ENCODE measurements around the gene MROH7. TPM values are rescaled to one million over a fixed set of nuclear protein-coding genes. Genes with fewer than 3 reads are reported as not detected.

Gene MROH7
- total RNA-seq, 4 donors from 2014 or later, result 0.57 to 2.2 (median 1.7) TPM

DNA sequence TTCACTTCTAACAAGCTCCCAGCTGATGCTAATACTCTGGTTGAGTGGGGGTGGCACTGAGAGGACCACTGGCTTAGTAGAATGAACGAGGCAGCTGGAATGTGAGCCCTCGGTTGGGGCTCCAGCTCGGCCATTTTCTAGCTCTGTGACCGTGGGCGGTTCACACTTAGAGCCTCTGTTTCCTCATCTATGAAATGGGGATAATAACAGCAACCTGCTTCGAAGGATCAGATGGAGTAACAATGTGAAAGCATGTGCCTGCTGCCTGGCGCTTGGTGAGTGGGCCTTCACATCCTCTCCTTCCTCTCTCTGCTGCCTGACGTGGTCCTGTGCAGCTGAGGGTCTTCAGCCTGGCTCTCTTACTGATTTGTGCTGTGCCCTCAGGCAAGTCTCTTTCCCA, 53.2 kb downstream of the MROH7 start:
- TF ChIP-seq, protein P1, sequence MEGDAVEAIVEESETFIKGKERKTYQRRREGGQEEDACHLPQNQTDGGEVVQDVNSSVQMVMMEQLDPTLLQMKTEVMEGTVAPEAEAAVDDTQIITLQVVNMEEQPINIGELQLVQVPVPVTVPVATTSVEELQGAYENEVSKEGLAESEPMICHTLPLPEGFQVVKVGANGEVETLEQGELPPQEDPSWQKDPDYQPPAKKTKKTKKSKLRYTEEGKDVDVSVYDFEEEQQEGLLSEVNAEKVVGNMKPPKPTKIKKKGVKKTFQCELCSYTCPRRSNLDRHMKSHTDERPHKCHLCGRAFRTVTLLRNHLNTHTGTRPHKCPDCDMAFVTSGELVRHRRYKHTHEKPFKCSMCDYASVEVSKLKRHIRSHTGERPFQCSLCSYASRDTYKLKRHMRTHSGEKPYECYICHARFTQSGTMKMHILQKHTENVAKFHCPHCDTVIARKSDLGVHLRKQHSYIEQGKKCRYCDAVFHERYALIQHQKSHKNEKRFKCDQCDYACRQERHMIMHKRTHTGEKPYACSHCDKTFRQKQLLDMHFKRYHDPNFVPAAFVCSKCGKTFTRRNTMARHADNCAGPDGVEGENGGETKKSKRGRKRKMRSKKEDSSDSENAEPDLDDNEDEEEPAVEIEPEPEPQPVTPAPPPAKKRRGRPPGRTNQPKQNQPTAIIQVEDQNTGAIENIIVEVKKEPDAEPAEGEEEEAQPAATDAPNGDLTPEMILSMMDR (IDR thresholded peaks at IDR 0.05; ENCODE audit: low read depth), result no peak

DNA sequence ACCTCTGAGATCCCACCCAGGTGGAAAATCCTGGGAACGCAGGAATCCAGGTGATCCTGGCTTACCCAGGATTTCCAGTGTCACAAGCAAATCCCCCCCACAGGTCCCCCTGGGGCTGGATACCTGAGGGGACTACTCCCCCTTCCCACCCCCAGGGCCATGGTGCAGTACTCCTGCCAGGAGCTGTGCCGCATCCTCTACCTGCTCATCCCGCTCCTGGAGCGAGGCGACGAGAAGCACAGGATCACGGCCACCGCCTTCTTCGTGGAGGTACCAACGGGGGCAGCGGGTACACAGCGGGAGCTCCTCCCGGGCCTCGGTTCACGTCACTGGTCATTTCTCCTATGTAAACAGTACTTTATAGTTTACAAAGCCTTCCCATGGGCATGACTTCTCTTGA, 53.6 kb downstream of the MROH7 start:
- TF ChIP-seq, protein P1 (IDR thresholded peaks at IDR 0.05; ENCODE audit: low read depth), result no peak

DNA sequence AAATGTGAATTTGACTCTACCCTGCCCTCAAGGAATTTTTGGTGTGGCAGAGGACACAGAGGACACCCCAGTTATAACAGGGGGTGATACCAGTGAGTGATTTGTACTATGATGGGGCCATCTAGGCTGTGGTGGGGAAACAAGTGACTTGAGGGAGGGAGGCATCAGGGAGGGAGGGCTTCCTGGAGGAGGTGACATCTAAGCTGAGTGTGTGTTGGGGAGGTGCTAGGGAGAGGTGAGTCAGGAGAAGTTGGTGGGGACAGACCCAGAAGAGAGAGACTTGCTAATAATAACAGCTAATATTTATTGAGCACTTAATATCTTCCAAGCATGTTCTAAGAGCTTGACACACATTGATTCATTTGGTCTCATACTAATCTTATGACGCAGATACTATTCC, 54.2 kb downstream of the MROH7 start:
- TF ChIP-seq, protein P1 (IDR thresholded peaks at IDR 0.05; ENCODE audit: low read depth), result no peak

DNA sequence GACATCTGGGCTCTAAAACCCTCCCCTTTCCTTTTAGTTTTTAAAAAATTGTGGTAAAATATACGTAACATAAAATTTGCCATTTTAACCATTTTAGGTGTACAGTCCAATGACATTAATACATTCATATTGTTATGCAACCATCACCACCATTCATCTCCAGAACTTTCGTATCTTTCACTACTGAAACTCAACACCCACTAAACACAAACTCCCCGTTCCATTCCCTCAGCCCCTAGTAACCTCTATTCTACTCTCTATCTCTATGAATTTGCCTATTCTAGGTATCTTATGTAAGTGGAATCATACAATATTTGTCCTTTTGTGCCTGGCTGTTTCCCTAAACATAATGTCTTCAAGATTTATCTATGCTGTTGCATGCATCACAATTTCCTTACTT, 54.7 kb downstream of the MROH7 start:
- TF ChIP-seq, protein P1 (IDR thresholded peaks at IDR 0.05; ENCODE audit: low read depth), result no peak

DNA sequence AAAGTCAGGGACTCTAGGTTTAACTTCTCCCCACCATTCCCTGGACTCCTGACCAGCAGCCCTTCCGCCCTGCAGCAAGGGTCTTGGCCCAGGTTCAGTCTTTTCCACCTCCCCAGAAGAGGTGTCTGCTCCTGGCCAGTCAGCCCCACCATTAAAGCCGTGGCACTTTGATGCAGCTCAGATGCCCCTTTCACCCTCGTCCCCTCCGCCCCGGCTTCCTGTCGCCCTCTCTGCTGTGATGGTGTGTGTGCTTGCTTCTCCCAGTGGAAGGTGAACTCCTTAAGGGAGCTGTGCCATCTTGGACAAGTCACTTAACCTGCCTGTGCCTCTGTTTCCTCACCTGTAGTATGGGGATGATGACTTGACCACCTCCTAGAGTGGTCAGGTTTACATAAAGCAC, 56.3 kb downstream of the MROH7 start:
- TF ChIP-seq, protein P1 (IDR thresholded peaks at IDR 0.05; ENCODE audit: low read depth), result no peak

DNA sequence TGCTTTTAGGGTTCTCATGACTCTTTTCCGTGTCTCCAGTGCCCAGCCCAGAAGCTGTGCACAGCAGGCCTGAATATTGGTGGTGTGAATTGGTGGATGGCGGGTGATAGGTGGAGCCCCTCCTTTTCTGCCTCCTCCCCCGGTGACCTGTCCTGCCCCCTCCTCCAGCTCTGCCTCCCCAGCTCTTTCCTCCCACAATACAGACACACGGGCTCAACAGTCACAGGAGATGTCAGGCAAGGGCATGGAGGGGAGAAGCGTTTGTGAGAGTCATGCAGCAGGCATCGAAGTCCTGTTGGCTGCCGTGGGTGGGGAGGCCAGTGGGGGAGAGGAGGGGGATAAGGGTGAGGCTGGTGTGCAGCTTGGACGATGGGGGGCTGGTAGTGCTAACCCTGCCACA, 56.8 kb downstream of the MROH7 start:
- TF ChIP-seq, protein P1 (IDR thresholded peaks at IDR 0.05; ENCODE audit: low read depth), result no peak

DNA sequence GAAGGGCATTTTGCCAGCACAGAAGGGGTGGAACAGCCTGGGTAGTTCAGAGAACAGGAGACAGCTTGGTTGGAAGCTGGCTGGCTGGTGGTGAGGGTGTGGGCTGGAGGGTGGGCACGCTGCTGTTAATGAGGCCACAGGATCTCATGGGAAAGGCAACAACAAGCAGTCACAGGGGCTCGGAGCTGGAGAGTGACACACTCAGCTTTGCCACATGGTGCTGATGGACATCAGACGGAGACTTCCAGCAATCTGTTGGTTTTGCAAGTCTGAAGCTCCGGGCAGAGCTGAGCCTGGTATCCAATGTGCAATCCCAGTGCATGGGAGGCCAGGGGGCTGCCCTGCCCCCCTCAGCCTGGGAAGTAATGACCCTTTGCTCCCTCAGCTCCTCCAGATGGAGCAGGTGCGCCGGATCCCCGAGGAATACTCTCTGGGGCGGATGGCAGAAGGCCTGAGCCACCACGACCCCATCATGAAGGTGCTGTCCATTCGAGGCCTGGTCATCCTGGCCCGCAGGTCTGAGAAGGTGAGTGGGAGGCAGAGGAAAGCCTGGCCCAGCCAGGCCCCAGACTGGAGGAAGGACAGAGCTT, 58.4 kb downstream of the MROH7 start:
- TF ChIP-seq, protein P1 (IDR thresholded peaks at IDR 0.05; ENCODE audit: low read depth), result no peak
